K562 (cell line): Measurements from ENCODE around the gene SARS2. TPM values are rescaled to one million over a fixed set of nuclear protein-coding genes. Genes with fewer than 3 reads are reported as not detected.

ENCODE experiments used
- ASH1L ChIP-seq: fragments of 450-650 bp; IDR thresholded peaks from 2 replicates; pipeline ENCODE4 v1.6.1; 2018; ENCODE audit warnings: borderline replicate concordance, mild to moderate bottlenecking, low read depth; ENCODE audit not compliant: partially characterized antibody
- BMI1 ChIP-seq: fragments of 150-350 bp; IDR thresholded peaks from 2 replicates; pipeline ENCODE4 v1.6.1; 2014; ENCODE audit warnings: low read length
- CC2D1A ChIP-seq: fragments of 450-650 bp; IDR thresholded peaks from 2 replicates; pipeline ENCODE4 v1.6.1; 2017; ENCODE audit warnings: mild to moderate bottlenecking
- FOXA3 ChIP-seq, 2 experiments: fragments of 450-650 bp in 1 of 2; sonication (generic) in 1 of 2; formaldehyde crosslinking; IDR thresholded peaks in 1 of 2; conservative IDR thresholded peaks in 1 of 2; 2 replicates each; pipeline versions ENCODE4 v1.4.0 to v1.8.0; 2020 to 2022; ENCODE audit warnings: mild to moderate bottlenecking in 2 of 2, missing genetic modification reagents in 1 of 2
- GATA2 ChIP-seq: sonication (generic); formaldehyde crosslinking; IDR thresholded peaks from 2 replicates; pipeline ENCODE4 v1.4.0; 2020; ENCODE audit warnings: mild to moderate bottlenecking, missing genetic modification reagents
- HDAC1 ChIP-seq, 2 experiments: fragments of 450-650 bp; IDR thresholded peaks; 2 replicates each; pipeline ENCODE4 v1.6.1; 2016 to 2017; ENCODE audit warnings: inconsistent platforms in 1 of 2, mild to moderate bottlenecking in 1 of 2, moderate library complexity in 1 of 2
- HNRNPLL ChIP-seq: fragments of 200-400 bp; formaldehyde crosslinking; IDR thresholded peaks from 2 replicates; pipeline ENCODE4 v1.6.1; 2017; ENCODE audit warnings: low read length, low read depth, mild to moderate bottlenecking; ENCODE audit not compliant: poor library complexity, severe bottlenecking
- POLR2B ChIP-seq: fragments of 450-650 bp; IDR thresholded peaks from 2 replicates; pipeline ENCODE4 v1.6.1; 2018; ENCODE audit warnings: low read depth; ENCODE audit not compliant: partially characterized antibody
- RAD21 ChIP-seq, 2 experiments: fragments of 250-450 bp in 1 of 2; fragments of 450-650 bp in 1 of 2; sonication (Bioruptor Pico) in 1 of 2; formaldehyde crosslinking in 1 of 2; IDR thresholded peaks in 1 of 2; conservative IDR thresholded peaks in 1 of 2; 2 replicates each; pipeline versions ENCODE4 v1.4.0 to v1.8.0; 2020 to 2022; ENCODE audit warnings: mild to moderate bottlenecking in 2 of 2, moderate library complexity in 1 of 2
- RBM15 ChIP-seq: fragments of 200-400 bp; formaldehyde crosslinking; IDR thresholded peaks from 2 replicates; pipeline ENCODE4 v1.6.1; 2018; ENCODE audit warnings: mild to moderate bottlenecking, low read length, moderate library complexity; ENCODE audit not compliant: insufficient read depth
- RERE ChIP-seq: sonication (generic); formaldehyde crosslinking; IDR thresholded peaks from 2 replicates; pipeline ENCODE4 v1.8.0; 2023; ENCODE audit warnings: missing genetic modification reagents, mild to moderate bottlenecking, borderline replicate concordance
- RNF219 ChIP-seq: fragments of 250-450 bp; sonication (Bioruptor Pico); IDR thresholded peaks from 2 replicates; pipeline ENCODE4 v1.5.0; 2022; ENCODE audit warnings: mild to moderate bottlenecking
- SMAD3 ChIP-seq: fragments of 450-650 bp; formaldehyde crosslinking; conservative IDR thresholded peaks from 2 replicates; pipeline ENCODE4 v1.4.0; 2020; ENCODE audit warnings: mild to moderate bottlenecking
- ZBTB1 ChIP-seq: sonication (generic); formaldehyde crosslinking; IDR thresholded peaks from 2 replicates; pipeline ENCODE4 v1.8.1; 2023; ENCODE audit warnings: missing genetic modification reagents, low read depth, mild to moderate bottlenecking, borderline replicate concordance
- ZBTB49 ChIP-seq: sonication (generic); formaldehyde crosslinking; IDR thresholded peaks from 2 replicates; pipeline ENCODE4 v1.8.0; 2022; ENCODE audit warnings: missing genetic modification reagents, mild to moderate bottlenecking, borderline replicate concordance
- ZNF354B ChIP-seq: fragments of 250-450 bp; sonication (Bioruptor Pico); IDR thresholded peaks from 2 replicates; pipeline ENCODE4 v1.4.0; 2020
- ZNF436 ChIP-seq: fragments of 250-450, 450-650 bp; sonication (Bioruptor Pico); formaldehyde crosslinking; IDR thresholded peaks from 2 replicates; pipeline ENCODE4 v1.7.0; 2020; ENCODE audit warnings: mild to moderate bottlenecking
- polyA plus RNA-seq, 8 experiments: library from polyadenylated mRNA; depleted of rRNA in 4 of 8; stranded (reverse) in 5 of 8; unstranded in 3 of 8; fragments of >200 nt; fragmentation: Nextera tagmentation in 2 of 8; fragmentation: Illumina TruSeq in 1 of 8; extraction: Ambion mirVana in 2 of 8; extraction: Trizol in 1 of 8; gene quantifications; 2 replicates each; pipeline versions ENCODE4 v1.2.1 to v1.2.3, GENCODE V29; 2011 to 2014; ENCODE audit warnings: inconsistent platforms in 1 of 8, missing spikeins in 1 of 8
- total RNA-seq, 7 experiments: library from RNA; depleted of rRNA in 6 of 7; stranded (reverse); fragments of >200 nt in 6 of 7; fragmentation: Illumina TruSeq in 2 of 7; extraction: Trizol in 2 of 7; gene quantifications; 2 replicates each; pipeline versions ENCODE4 v1.2.1 to v1.2.3, GENCODE V29; 2011 to 2021; ENCODE audit warnings: low replicate concordance in 1 of 7

SARS2 gene
- total and polyA plus RNA-seq, 9 of the 15 experiments (the other 6 are each of a cell fraction or from before 2014, with no cell fraction given): 3.1 to 59.1 (median 31.7) TPM

GRCh38 chr19:38900202-38900629 lies 30.3 kb downstream of the SARS2 start (continued):
- no peak for TF ChIP-seq RNF219 (CRISPR knock-in tag)
- no peak for TF ChIP-seq ZBTB1 (CRISPR knock-in tag)
- no peak for TF ChIP-seq ZNF436 (CRISPR knock-in tag)
- TF ChIP-seq SMAD3: 0 out of 2 replicates have a peak, but pooled peaks have one; percentile 37
- TF ChIP-seq ZBTB49 (CRISPR knock-in tag): no peak
- no peak for TF ChIP-seq CC2D1A
- TF ChIP-seq ZNF354B: no peak
- no peak for TF ChIP-seq RERE (CRISPR knock-in tag)
- TF ChIP-seq RAD21 (CRISPR knock-in tag; conservative IDR thresholded peaks at IDR 0.05 in 1 of 2, IDR thresholded peaks at IDR 0.05 in 1 of 2): 0 out of 4 replicates have a peak, but pooled peaks of 1 of the 2 experiments have one; percentile 9
- TF ChIP-seq RBM15: no peak
- TF ChIP-seq HDAC1 (IDR thresholded peaks at IDR 0.05): peak in 1 of 2 experiments; percentile 82; a peak in 1 of 4 replicates
- TF ChIP-seq BMI1: no peak
- no peak for TF ChIP-seq ASH1L
- TF ChIP-seq FOXA3 (CRISPR knock-in tag; conservative IDR thresholded peaks at IDR 0.05 in 1 of 2, IDR thresholded peaks at IDR 0.05 in 1 of 2): no peak
- peak; percentile 45 for TF ChIP-seq POLR2B
- no peak for TF ChIP-seq GATA2 (CRISPR knock-in tag)
- TF ChIP-seq HNRNPLL: no peak
